M059J (cell line): ENCODE measurements around the gene AQP1. TPM values are rescaled to one million over a fixed set of nuclear protein-coding genes. Genes with fewer than 3 reads are reported as not detected.

Source experiments
- DNase-seq: peaks from one replicate; pipeline ENCODE4 v3.0.0-alpha.2; 2012; ENCODE audit warnings: low read depth
- total RNA-seq: library from RNA; depleted of rRNA; stranded (reverse); fragments of >200 nt; shearing (Covaris generic); gene quantifications from 2 replicates; pipeline ENCODE4 v1.2.3, GENCODE V29; 2014

Gene AQP1
- total RNA-seq, 1 experiment from 2014 or later: 0.74 TPM

GRCh38 chr7:30921540-30922401, 10.1 kb downstream of the AQP1 start:
- no peak for DNase-seq

DNA sequence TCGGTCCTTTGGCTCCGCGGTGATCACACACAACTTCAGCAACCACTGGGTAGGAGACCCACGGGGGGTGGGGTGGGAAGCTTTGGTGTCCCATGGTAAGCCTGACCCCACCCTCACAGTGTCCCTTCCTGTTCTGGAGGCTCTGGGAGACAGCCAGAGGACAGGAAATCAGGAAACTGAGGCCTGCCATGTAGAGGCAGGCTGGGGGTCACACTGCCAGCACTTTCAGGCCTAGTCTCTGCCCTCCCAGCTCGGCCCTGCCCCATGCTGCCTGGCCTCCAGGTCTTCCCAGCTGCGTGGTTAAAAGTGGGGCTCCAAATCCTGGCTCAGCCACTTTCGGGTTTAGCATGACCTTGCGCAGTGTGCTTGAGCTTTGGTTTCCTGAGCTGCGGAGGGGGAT, 10.9 kb downstream of the AQP1 start:
- DNase-seq: no peak

DNA sequence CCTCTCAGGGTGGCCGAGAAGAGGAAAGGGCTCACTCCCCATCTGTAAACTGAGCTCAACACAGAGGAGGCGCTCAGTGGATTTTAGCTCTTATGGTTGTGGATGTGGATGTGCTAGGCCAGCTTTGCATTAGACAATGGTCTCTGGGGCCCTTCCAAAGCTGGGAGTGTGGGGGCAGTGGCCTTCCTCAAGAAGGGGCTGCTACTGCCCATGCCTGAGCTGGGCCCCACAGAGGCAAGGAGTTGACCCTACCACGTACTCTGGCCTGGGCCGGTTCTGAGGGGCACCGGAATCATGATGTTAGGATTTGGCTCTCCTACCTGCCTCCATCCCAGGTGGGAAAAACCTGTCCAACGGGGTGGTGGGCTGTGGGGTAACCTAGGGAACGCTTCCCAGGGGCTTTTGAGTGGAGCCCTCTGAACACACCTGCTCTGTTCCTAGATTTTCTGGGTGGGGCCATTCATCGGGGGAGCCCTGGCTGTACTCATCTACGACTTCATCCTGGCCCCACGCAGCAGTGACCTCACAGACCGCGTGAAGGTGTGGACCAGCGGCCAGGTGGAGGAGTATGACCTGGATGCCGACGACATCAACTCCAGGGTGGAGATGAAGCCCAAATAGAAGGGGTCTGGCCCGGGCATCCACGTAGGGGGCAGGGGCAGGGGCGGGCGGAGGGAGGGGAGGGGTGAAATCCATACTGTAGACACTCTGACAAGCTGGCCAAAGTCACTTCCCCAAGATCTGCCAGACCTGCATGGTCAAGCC, 11.5 kb downstream of the AQP1 start:
- no peak for DNase-seq

DNA sequence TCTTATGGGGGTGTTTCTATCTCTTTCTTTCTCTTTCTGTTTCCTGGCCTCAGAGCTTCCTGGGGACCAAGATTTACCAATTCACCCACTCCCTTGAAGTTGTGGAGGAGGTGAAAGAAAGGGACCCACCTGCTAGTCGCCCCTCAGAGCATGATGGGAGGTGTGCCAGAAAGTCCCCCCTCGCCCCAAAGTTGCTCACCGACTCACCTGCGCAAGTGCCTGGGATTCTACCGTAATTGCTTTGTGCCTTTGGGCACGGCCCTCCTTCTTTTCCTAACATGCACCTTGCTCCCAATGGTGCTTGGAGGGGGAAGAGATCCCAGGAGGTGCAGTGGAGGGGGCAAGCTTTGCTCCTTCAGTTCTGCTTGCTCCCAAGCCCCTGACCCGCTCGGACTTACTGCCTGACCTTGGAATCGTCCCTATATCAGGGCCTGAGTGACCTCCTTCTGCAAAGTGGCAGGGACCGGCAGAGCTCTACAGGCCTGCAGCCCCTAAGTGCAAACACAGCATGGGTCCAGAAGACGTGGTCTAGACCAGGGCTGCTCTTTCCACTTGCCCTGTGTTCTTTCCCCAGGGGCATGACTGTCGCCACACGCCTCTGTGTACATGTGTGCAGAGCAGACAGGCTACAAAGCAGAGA, 12.2 kb downstream of the AQP1 start:
- no peak for DNase-seq

GRCh38 chr7:30924624-30925023, 13.0 kb downstream of the AQP1 start:
- no peak for DNase-seq

- DNase-seq: no peak
These were observed 13.5 kb downstream of the AQP1 start for GRCh38 chr7:30925117-30925516.

DNA sequence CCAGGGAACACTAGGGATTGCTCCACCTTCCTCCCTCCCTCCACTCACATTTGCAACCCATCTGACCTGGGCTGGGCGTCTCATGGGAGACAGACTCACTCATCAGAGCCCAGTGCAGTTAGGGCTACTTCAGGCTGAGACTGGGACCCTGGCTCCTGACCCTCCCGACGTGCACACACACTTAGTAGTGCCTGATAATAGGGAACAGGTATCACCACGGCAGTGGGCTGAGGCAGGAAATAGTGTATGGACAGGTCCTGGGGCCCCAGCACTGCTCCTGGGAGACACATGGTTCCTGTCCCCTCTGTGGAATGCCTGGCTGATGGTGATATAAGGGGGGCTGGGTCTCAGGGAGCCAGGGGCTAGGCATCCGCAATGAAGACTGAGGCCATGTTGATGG, 14.3 kb downstream of the AQP1 start:
- DNase-seq: no peak

- no peak for DNase-seq
These were observed 14.7 kb downstream of the AQP1 start for GRCh38 chr7:30926313-30926712.

- DNase-seq: no peak
These were observed 15.4 kb downstream of the AQP1 start for GRCh38 chr7:30927040-30927439.

DNA sequence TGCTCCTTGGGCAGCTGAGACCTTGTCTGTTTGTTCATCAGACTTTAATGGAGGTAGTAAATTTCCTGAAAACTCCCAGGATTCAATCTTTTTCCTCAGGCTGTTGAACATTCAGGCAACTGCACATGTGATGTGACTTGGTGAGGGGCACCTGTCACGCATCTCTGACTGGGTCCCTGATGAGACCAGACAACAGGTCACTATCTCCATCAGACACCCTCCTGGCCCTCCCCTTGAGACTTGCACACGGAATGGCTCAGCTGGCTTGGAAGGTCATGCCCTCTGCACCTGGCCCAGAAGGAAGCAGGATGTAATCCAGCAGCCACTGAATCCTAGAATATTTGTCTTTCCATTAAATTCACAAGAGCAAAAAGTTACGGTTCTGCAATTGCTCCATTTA, 15.9 kb downstream of the AQP1 start:
- no peak for DNase-seq

DNA sequence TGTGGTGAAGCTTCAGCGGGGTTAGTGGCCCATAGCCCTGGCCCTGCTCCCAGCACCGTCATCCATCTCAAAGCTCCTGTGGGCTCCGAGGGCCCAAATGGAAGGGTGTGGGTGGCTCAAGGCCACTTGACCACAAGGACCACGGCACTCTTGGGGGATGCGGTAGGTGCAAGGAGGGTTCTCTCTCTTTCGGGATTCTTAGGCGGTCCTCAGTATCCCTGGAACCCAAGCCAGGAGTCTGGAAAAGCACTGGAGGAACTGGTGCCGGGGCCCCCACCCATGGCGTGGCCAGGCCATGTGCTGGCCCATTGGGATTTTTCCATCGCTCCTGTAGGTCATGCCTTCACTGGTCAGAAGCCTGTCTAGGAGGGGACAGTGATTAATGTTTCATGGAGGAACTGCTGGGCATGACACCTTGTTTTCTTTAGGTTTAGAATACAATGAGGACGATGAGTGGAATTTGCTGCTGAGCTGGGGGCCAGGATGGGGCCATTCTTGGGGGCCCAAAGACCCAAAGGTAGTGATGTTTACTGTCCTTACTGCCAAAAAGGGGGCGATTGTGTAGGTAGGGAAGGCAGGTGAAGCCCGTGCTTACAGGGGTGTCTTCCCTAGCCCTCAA, 16.7 kb downstream of the AQP1 start:
- no peak for DNase-seq

- DNase-seq: no peak
These were observed 18.0 kb downstream of the AQP1 start for GRCh38 chr7:30929686-30930085.

DNA sequence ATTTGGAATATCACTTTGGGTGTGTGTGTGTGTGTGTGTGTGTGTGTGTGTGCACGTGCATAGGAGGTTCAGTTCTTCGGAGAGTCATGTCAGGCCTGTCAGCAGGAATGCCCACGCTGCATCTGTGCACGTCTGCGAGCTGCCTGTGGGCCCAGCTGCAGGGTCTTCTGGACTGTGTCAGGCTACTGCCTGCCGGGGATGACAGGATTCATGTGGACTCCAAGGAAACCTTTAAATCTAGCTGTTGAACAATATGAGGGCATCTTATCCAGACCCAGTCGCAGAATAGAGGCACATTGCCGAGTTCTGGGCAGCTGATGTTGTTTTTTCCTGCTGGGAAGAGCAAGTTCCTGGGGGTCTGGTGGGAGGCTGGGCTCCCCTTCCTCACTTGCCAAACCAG, 19.0 kb downstream of the AQP1 start:
- DNase-seq: no peak

DNA sequence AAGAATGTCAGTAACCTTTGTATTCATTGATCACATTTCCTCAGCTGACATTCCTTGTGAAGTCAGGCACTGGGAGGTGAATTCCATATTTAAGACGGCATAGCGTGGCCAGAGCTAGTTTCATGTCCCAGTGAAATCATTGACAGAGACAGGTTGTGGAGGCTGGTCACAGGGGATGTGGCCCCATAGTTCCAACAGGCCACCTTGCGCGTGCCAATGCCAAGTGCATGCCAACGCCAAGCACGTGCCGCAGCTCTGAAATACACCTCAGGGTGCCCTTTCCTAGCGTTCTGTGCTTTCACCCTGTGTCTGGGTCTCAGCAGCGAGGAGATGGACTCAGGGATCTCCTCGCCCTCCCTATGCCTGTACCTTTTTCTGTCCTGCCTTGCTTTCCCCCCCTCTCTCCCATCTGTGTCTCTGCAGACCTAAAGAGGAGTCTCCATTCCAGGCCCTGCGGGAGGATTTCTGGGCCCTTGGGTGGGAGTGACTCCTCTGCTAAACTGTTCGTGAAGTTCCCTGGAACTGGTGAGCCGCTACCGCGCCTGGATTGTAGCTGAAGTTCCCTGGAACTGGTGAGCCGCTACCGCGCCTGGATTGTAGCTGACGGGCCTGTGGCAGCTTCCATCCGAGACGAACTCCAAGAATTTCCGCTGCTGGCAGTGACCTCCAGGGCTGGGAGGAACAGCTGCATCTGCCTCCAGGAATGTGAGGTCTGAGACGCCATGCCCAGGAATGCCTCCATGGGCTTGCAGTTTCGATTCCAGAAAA, 19.7 kb downstream of the AQP1 start:
- no peak for DNase-seq

DNA sequence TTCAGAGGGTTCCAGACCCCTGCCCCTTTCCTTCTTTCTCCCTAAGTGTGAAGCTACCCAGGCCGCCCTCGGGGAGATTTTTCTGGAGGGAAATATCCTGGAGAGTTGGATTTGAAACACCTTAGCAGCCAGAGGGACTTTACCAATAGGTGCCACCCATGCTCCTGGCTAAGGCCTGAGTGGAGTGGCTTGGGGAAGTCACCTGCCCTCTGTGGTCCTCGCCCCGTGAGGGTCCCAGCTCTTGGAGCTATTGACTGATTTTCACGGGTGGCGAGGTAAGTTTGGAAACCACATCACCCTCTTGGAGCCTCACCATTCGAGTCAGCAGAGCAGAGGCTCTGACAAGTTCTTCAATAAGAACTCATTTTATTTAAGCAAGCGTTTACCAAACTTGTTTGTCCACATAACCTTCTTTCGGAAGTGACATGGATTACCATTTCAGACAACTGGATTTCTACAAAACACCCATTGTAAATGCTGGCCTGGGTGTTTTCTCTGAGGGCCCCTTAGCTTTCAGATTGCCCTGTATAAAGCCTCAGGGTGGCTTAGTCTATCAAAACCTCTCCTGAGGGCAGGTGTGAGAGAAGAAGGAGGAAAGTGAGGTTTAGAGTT, 20.4 kb downstream of the AQP1 start:
- DNase-seq: no peak

DNA sequence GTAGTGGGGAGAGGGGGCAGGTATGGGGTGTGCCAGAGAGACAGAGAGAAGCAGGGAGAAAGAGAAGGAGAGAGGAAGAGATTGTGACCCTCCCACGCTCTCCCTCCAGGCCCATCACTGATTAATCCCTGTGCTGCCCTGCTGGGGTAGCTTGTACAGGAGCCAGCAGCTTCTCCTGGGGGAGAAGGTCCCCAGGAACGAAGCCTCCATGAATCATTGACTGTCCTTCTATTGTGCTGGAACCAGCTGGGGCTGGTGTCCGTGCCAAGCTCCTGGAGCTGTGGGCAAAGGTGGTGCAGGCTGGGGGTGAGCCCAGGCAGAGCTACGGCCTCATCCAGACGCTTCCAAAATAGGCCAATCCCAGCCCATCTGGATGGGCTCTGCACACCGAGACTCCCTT, 20.9 kb downstream of the AQP1 start:
- DNase-seq: no peak

DNA sequence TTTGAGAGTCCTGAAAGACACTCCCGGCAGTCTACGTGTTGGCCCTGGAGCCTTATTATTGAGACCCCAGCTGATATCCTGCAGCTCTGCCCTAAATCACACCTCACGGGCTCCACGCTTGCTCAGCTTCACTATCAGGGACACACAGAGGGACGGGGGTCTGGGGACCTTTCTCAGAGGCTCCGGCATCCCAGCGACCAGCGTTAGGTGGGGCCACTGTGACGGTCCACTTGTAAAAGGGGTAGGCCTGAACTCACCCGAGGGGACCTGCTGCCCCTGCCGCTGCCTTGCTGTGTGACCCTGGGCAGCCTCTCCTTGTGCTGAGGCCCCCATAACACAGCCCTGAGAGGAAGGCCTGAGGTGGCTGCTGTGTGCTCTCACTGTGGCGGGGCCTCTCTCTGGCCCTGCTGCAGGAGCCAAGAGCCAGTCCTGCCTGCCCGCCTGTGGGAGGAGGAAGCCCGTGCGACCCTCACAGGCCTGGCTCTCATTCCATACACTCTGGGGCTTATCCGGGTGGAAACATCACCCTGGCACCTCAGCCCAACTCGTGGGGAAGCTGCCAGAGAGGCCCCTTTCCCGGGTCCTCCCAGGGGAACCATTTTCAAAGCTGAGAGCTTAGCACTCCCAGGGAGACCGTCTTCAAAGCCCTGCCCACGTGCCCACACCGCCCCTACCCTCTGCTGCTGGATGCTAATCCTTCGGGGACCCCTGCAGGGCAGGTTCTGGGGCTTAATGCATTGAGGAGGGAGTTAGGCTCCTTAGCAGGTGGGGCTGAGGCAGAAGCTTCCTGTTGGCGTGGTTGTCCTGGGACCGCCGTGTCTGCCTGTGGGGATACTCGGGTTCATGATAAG, 21.7 kb downstream of the AQP1 start:
- no peak for DNase-seq

- DNase-seq: no peak
These were observed 22.6 kb downstream of the AQP1 start for GRCh38 chr7:30934225-30934624.

DNA sequence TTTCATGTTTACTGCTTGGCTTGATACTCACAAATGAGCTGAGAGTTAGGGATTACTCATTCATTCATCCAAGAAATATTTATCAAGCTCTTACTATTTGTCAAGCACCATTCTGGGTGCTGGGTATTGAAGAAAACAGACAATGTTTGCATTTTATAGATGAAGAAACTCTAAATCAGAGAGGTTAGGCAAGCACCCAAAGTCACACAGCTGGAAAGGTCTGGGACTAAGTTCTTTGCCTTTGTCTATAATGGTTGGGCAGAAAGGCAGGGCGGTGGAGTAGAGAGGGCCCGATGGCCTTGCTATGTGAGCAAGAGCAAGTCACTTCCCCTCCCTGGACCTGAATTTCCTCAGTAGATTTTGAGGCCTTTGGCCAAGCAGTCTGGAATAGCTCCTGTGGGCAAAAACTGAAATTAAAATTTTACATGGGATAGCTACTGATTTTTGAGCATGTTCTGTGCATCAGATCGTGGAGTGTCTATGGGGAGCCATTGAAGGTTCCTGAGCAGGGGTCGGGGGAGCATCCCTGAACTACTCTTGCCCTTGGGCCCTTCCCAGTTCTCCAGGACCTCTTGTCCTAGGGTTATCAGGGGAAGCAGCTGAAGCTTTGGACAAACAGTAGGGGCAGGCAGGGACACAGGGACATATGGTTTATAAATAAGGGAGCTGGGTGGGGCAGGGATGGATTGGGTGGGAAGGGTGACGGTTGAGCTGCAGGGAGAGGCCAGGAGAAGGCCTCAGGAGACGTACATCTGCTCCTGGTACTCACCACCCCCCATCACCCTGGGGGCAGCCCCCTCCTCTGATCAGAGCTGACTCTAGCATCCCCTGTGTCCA, 23.3 kb downstream of the AQP1 start:
- no peak for DNase-seq
